Gastroesophageal sphincter (tissue), 4 donors: Measurements from ENCODE around the gene ECI2. TPM values are rescaled to one million over a fixed set of nuclear protein-coding genes. Genes with fewer than 3 reads are reported as not detected.
A peak's percentile ranks its signal among the peaks of the same experiment; 100 is the strongest.

Experiments used
- ATAC-seq: fragments of 150-250 bp; one replicate; pipeline ENCODE4 v1.9.1; 2016; ENCODE audit warnings: mild to moderate bottlenecking, moderate library complexity
- H3K27ac ChIP-seq, 4 donors: fragments of 200-600 bp; sonication (generic) in 3 of 4; 1 replicate in 3 of 4; 2 replicates in 1 of 4; pipeline ENCODE4 v1.5.1; 2016 to 2019
- H3K27me3 ChIP-seq: fragments of 200-600 bp; sonication (generic); one replicate; pipeline ENCODE4 v1.5.1; 2019
- H3K36me3 ChIP-seq, 2 donors: fragments of 200-600 bp; sonication (generic); one replicate each; pipeline ENCODE4 v1.5.1; 2019; ENCODE audit warnings: control low read depth in 1 of 2
- H3K4me1 ChIP-seq, 3 donors: fragments of 200-600 bp; sonication (generic); 1 replicate in 2 of 3; 2 replicates in 1 of 3; pipeline ENCODE4 v1.5.1; 2016 to 2019; ENCODE audit warnings: control low read depth in 2 of 3
- H3K4me3 ChIP-seq, 2 donors: fragments of 200-600 bp; sonication (generic); one replicate each; pipeline ENCODE4 v1.5.1; 2019; ENCODE audit warnings: mild to moderate bottlenecking in 1 of 2, moderate library complexity in 1 of 2
- H3K9me3 ChIP-seq, 3 donors: fragments of 200-600 bp; sonication (generic); one replicate each; pipeline ENCODE4 v1.5.1; 2017 to 2019; ENCODE audit warnings: control low read depth in 2 of 3
- CTCF ChIP-seq, 4 experiments: fragments of 200-600 bp in 2 of 4; fragments of 450-650 bp in 2 of 4; sonication (generic) in 1 of 4; IDR thresholded peaks; one replicate each; pipeline ENCODE4 v1.5.1; 2017 to 2019; ENCODE audit warnings: antibody characterized with exemption in 4 of 4, mild to moderate bottlenecking in 2 of 4, moderate library complexity in 2 of 4
- EP300 ChIP-seq: sonication (generic); formaldehyde crosslinking; IDR thresholded peaks from one replicate; pipeline ENCODE4 v1.6.1; 2017; ENCODE audit warnings: antibody characterized with exemption, mild to moderate bottlenecking
- POLR2A ChIP-seq, 2 donors: fragments of 450-650 bp; IDR thresholded peaks; one replicate each; pipeline ENCODE4 v1.6.1; 2017; ENCODE audit warnings: antibody characterized with exemption in 2 of 2, mild to moderate bottlenecking in 2 of 2, moderate library complexity in 1 of 2
- POLR2AphosphoS5 ChIP-seq: sonication (generic); formaldehyde crosslinking; IDR thresholded peaks from one replicate; pipeline ENCODE4 v1.6.1; 2017; ENCODE audit warnings: antibody characterized with exemption
- WGBS, 2 donors: methylation state at CpG; one replicate each; pipeline ENCODE4 v1.1.5; 2018; ENCODE audit warnings: low coverage in 1 of 2; 5-methylcytosine and 5-hydroxymethylcytosine counted together
- total RNA-seq, 4 donors: library from RNA; depleted of rRNA; stranded (reverse); fragments of >200 nt; gene quantifications; one replicate each; pipeline ENCODE4 v1.1.0, GENCODE V29; 2016

Gene ECI2
- total RNA-seq, 4 donors from 2014 or later = 44.0 to 87.3 (median 46.9) TPM

- Histone ChIP-seq H3K36me3 (no peaks in the 10 kb centered on the region), H3K4me1 (no peaks in the 10 kb centered on the region), H3K27ac (no peak overlapping the region), H3K4me3 (no peak overlapping the region), H3K9me3 (no peaks in the 10 kb centered on the region), H3K27me3 (no peaks in the 10 kb centered on the region)
- WGBS, 2 donors = no CpG with 5 or more reads among the region's 1 CpG
- ATAC-seq = no peak
- TF ChIP-seq CTCF (IDR thresholded peaks at IDR 0.05) = no peak
- TF ChIP-seq POLR2AphosphoS5 = no peak
- TF ChIP-seq EP300 = no peak
- TF ChIP-seq POLR2A (IDR thresholded peaks at IDR 0.05) = no peak
These were observed 27.0 kb upstream of the ECI2 start for GRCh38 chr6:4162370-4162769.

- no peak overlapping the region for H3K4me3 ChIP-seq
- no peak for ATAC-seq
- no peaks in the 10 kb centered on the region for H3K36me3 ChIP-seq
- no peak overlapping the region for H3K27ac ChIP-seq
- no peaks in the 10 kb centered on the region for H3K4me1 ChIP-seq
- no peaks in the 10 kb centered on the region for H3K27me3 ChIP-seq
- TF ChIP-seq EP300 (no peak), CTCF (IDR thresholded peaks at IDR 0.05) (no peak), POLR2A (IDR thresholded peaks at IDR 0.05) (no peak), POLR2AphosphoS5 (no peak)
- 76 to 79% methylated on average over 4 to 7 of the region's 7 CpGs for WGBS, 2 donors
- H3K9me3 ChIP-seq = no peaks in the 10 kb centered on the region
These were observed 24.1 kb upstream of the ECI2 start for GRCh38 chr6:4159491-4159890.

GRCh38 chr6:4157506-4157905, 22.1 kb upstream of the ECI2 start:
- Histone ChIP-seq H3K27me3 (no peaks in the 10 kb centered on the region), H3K4me1 (no peaks in the 10 kb centered on the region), H3K36me3 (no peaks in the 10 kb centered on the region), H3K27ac (no peak overlapping the region), H3K9me3 (no peaks in the 10 kb centered on the region), H3K4me3 (no peak overlapping the region)
- no peak for ATAC-seq
- WGBS, 2 donors = 68% methylated on average over 5 to 11 of the region's 12 CpGs
- TF ChIP-seq POLR2A (IDR thresholded peaks at IDR 0.05) (no peak), POLR2AphosphoS5 (no peak), CTCF (IDR thresholded peaks at IDR 0.05) (no peak), EP300 (no peak)

- Histone ChIP-seq H3K27ac (no peak overlapping the region), H3K4me1 (no peaks in the 10 kb centered on the region), H3K9me3 (no peaks in the 10 kb centered on the region), H3K36me3 (no peaks in the 10 kb centered on the region), H3K27me3 (no peaks in the 10 kb centered on the region), H3K4me3 (no peak overlapping the region)
- ATAC-seq = peak; percentile 89
- TF ChIP-seq CTCF (IDR thresholded peaks at IDR 0.05) = peak; percentile 80 to 87 (median 86)
- TF ChIP-seq POLR2AphosphoS5 = no peak
- WGBS, 2 donors = 0% methylated on average over 6 of the region's 6 CpGs
These were observed 20.6 kb upstream of the ECI2 start for GRCh38 chr6:4155848-4156466.

- WGBS, 2 donors = 84 to 100% methylated on average over 3 to 5 of the region's 6 CpGs
- ATAC-seq = no peak
These were observed 18.2 kb upstream of the ECI2 start for GRCh38 chr6:4153514-4153985.

More at GRCh38 chr6:4153514-4153985, 18.2 kb upstream of the ECI2 start:
- no peak for TF ChIP-seq POLR2A (IDR thresholded peaks at IDR 0.05)
- no peak for TF ChIP-seq POLR2AphosphoS5
- TF ChIP-seq EP300 = no peak
- no peak for TF ChIP-seq CTCF (IDR thresholded peaks at IDR 0.05)
- no peaks in the 10 kb centered on the region for H3K27me3 ChIP-seq
- no peaks in the 10 kb centered on the region for H3K4me1 ChIP-seq
- no peaks in the 10 kb centered on the region for H3K36me3 ChIP-seq
- no peaks in the 10 kb centered on the region for H3K9me3 ChIP-seq
- no peak overlapping the region for H3K4me3 ChIP-seq
- H3K27ac ChIP-seq = no peak overlapping the region
